Heart right ventricle (tissue), 16 donors: ENCODE data around the gene SFXN3. TPM values are rescaled to one million over a fixed set of nuclear protein-coding genes. Genes with fewer than 3 reads are reported as not detected.

Experiments used
- ATAC-seq, 8 donors: fragments of 200-7000 bp; cut with Tn5 transposase; one replicate each; pipeline ENCODE4 v1.9.1; 2020; ENCODE audit warnings: mild to moderate bottlenecking in 8 of 8, moderate library complexity in 8 of 8, moderate number of reproducible peaks in 1 of 8
- DNase-seq, 2 donors: peaks; one replicate each; pipeline ENCODE4 v3.0.0-alpha.2; 2020
- H3K27ac ChIP-seq, 10 donors: fragments of 200-600 bp; sonication (generic) in 2 of 10; one replicate each; pipeline versions ENCODE4 v1.5.0 to v1.8.0; 2020 to 2022; ENCODE audit warnings: mild to moderate bottlenecking in 3 of 10
- H3K27me3 ChIP-seq, 7 donors: fragments of 200-600 bp; one replicate each; pipeline ENCODE4 v1.8.0; 2021 to 2022; ENCODE audit warnings: mild to moderate bottlenecking in 2 of 7
- H3K36me3 ChIP-seq, 9 donors: fragments of 200-600 bp; sonication (generic) in 1 of 9; one replicate each; pipeline versions ENCODE4 v1.5.0 to v1.8.0; 2020 to 2022; ENCODE audit warnings: mild to moderate bottlenecking in 2 of 9
- H3K4me1 ChIP-seq, 9 donors: fragments of 200-600 bp; sonication (generic) in 1 of 9; one replicate each; pipeline versions ENCODE4 v1.5.0 to v1.8.0; 2020 to 2022; ENCODE audit warnings: mild to moderate bottlenecking in 4 of 9
- H3K4me3 ChIP-seq, 10 donors: fragments of 200-600 bp; sonication (generic) in 2 of 10; one replicate each; pipeline versions ENCODE4 v1.5.0 to v1.8.0; 2020 to 2022; ENCODE audit warnings: mild to moderate bottlenecking in 7 of 10, moderate library complexity in 2 of 10
- H3K9me3 ChIP-seq, 11 donors: fragments of 200-600 bp in 10 of 11; sonication (generic) in 2 of 11; one replicate each; pipeline versions ENCODE4 v1.5.0 to v1.8.0; 2013 to 2022; ENCODE audit warnings: mild to moderate bottlenecking in 2 of 11, control low read depth in 1 of 11, moderate library complexity in 1 of 11
- WGBS, 2 donors: extraction: QIAGEN DNeasy Blood & Tissue Kit; methylation state at CpG; one replicate each; pipeline ENCODE4 v1.1.7; 2013; ENCODE audit warnings: inconsistent platforms in 1 of 2; 5-methylcytosine and 5-hydroxymethylcytosine counted together
- intact Hi-C, 10 donors: fragments of 100-400 bp; cut with DNase I; formaldehyde crosslinking; loops; one replicate each; pipeline versions ENCODE4 v1.11.1 to v1.14.2; 2022
- polyA plus RNA-seq, 2 donors: library from polyadenylated mRNA; stranded (reverse); fragments of 200-250 nt; gene quantifications; one replicate each; pipeline ENCODE4 v1.2.3, GENCODE V29; 2013
- total RNA-seq, 10 donors: library from RNA; stranded (reverse); fragmentation: NEBNext Ultra II Directional in 3 of 10; extraction: Animal tissue kit (Norgen Biotek cat#: 25700) in 3 of 10; gene quantifications; one replicate each; pipeline versions ENCODE4 v1.2.1 to v1.2.4, GENCODE V29; 2021 to 2023
- TF ChIP-seq, protein P1 (sequence below), 9 donors: fragments of 200-600 bp; sonication (generic) in 2 of 9; IDR thresholded peaks; one replicate each; pipeline versions ENCODE4 v1.5.0 to v1.8.0; 2021 to 2022; ENCODE audit warnings: antibody characterized with exemption in 9 of 9, mild to moderate bottlenecking in 5 of 9, moderate library complexity in 1 of 9
- donor health status: Arrhythmogenic right ventricular cardiomyopathy.
- donor health status: ischemic (EF 13 %, LVEDD 7.1; RV severe dilation, severe dysfunction).
- donor health status: healthy with polysubstance abuse.
- donor health status: DM: no; HTN: yes; CAD: no.
- donor health status: DM: no; HTN: no; CAD: no.
- donor health status: ischemic (EF 25% LVEDD 6.9; RV normal size, moderate dysfunction).
- donor health status: ischemic (EF 25% LVEDD 5.7; RV mildly dilated, moderate dysfunction).
- donor health status: healthy.
- donor health status: DM: yes; HTN: yes; CAD: no.
- donor health status: Ischemic cardiomyopathy.
- donor health status: ischemic (EF 35%, LVEDD 5.7; RV mildly dilated, moderate dysfunction).
- donor health status: nonischemic (EF 11% LVEDD 7.7; RV severe dilation, severe dysfunction).
- donor health status: DM: yes; HTN: yes; CAD: no.
- donor health status: PGD.
- donor health status: ischemic (EF 29% LVEDD 5.4; RV normal size, mild dysfunction).
- donor health status: nonischemic (EF 23%, LVEDD 6.1; RV moderate dilation, normal function).

Gene SFXN3
- total and polyA plus RNA-seq, 12 donors, result 8.4 to 25.7 (median 15.4) TPM

DNA sequence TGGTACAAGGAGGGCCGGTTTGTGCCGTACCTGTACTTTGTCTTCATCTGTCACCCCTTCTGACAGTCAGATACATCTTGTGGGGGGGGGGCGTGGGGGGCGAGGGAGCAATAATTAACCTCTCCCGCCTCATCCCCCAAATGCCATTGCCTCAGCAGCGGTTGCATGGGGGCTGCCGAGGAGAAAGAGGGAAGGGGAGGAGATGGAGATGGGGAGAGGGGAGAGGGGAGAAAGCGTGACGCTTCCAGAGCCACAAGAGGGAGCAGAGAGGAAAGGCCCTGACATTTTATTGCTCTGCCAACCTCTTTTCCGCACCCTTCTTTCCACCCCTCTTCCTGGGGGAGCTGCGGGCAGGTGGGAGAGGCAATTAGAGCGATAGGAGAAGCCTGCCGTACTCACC is 42.6 kb downstream of the SFXN3 start:
- intact Hi-C loops, result no loop called here

DNA sequence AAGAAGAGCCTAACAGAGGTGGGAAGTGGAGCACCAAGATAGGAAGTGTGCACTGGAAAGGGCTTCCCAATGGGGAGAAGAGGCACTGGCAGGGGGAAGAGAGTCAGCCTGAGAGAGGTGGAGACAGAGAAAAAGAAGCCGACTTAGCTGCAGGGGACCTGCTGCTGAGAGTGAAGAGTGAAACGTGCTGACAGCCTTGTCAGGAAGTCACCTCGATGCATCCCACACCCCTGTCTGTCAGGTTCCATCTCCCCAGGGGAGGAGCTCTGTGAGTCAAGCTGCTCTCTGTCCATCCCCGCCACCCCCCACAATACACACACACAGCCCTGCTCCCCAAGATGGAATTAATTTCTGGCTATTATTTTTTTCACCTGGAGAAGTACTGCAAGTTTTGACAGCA is 44.7 kb downstream of the SFXN3 start:
- no peak overlapping the region for H3K27ac ChIP-seq
- peaks cover 0 to 85% (median 76%) of the 10 kb centered on the region in 7 donors for H3K27me3 ChIP-seq
- WGBS, 2 donors, result 5 to 15% methylated on average over 4 of the region's 4 CpGs
- H3K36me3 ChIP-seq, result no peaks in the 10 kb centered on the region
- no peaks in the 10 kb centered on the region for H3K9me3 ChIP-seq
- ATAC-seq (no peak), DNase-seq (no peak)
- no peak overlapping the region for H3K4me3 ChIP-seq
- intact Hi-C loops, result no loop called here
- H3K4me1 ChIP-seq, result peaks cover 0 to 24% (median 10%) of the 10 kb centered on the region in 9 donors
- TF ChIP-seq, protein P1, sequence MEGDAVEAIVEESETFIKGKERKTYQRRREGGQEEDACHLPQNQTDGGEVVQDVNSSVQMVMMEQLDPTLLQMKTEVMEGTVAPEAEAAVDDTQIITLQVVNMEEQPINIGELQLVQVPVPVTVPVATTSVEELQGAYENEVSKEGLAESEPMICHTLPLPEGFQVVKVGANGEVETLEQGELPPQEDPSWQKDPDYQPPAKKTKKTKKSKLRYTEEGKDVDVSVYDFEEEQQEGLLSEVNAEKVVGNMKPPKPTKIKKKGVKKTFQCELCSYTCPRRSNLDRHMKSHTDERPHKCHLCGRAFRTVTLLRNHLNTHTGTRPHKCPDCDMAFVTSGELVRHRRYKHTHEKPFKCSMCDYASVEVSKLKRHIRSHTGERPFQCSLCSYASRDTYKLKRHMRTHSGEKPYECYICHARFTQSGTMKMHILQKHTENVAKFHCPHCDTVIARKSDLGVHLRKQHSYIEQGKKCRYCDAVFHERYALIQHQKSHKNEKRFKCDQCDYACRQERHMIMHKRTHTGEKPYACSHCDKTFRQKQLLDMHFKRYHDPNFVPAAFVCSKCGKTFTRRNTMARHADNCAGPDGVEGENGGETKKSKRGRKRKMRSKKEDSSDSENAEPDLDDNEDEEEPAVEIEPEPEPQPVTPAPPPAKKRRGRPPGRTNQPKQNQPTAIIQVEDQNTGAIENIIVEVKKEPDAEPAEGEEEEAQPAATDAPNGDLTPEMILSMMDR (IDR thresholded peaks at IDR 0.05), result no peak

More for the DNA sequence above, 42.6 kb downstream of the SFXN3 start:
- ATAC-seq (no peak), DNase-seq (no peak)
- peaks cover 0 to 32% (median 10%) of the 10 kb centered on the region in 9 donors for H3K4me1 ChIP-seq
- H3K27ac ChIP-seq, result no peak overlapping the region
- TF ChIP-seq, protein P1 (IDR thresholded peaks at IDR 0.05), result no peak
- H3K27me3 ChIP-seq, result peaks cover 0 to 71% (median 56%) of the 10 kb centered on the region in 7 donors
- H3K36me3 ChIP-seq, result no peaks in the 10 kb centered on the region
- 10 to 23% methylated on average over 13 of the region's 13 CpGs for WGBS, 2 donors
- no peak overlapping the region for H3K4me3 ChIP-seq
- no peaks in the 10 kb centered on the region for H3K9me3 ChIP-seq

DNA sequence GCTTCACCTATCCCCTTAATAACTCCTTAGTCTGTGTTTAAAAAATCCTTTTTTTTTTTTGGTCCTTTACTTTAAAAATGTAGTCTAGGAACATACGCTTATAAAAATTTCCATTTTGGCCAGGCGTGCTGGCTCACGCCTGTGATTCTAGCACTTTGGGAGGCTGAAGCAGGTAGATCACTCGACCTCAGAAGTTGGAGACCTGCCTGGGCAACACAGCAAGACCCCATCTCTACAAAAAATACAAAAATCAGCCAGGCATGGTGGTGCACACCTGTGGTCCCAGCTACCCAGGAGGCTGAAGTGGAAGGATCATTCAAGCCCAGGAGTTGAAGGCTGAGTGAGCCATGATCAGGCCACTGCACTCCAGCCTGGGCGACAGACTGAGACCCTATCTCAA is 45.6 kb downstream of the SFXN3 start:
- peaks cover 0 to 84% (median 80%) of the 10 kb centered on the region in 7 donors for H3K27me3 ChIP-seq
- no peak for DNase-seq

DNA sequence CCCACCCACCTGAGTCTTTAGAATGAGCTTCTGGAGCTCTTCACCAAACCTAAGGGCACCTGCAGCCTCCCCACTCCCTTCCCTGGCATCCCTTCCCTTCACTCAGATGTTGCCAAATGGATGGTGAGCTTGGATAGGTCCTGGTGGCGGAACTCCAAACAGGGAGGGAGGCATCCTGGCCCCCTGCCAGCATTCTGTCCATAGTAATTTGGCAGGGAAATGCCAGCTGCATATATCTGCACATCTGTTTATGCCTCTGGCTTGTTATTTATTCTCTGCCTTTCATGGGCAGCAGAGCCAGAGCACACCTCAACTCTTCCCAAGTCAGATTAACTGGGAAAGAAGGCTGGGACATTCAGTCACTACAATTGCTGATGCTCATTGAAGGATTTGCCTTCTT is 48.8 kb downstream of the SFXN3 start:
- H3K36me3 ChIP-seq, result no peaks in the 10 kb centered on the region
- H3K27ac ChIP-seq, result no peak overlapping the region
- H3K4me3 ChIP-seq, result no peak overlapping the region
- H3K4me1 ChIP-seq, result no peaks in the 10 kb centered on the region
- intact Hi-C loops, result no loop called here
- H3K9me3 ChIP-seq, result no peaks in the 10 kb centered on the region
- H3K27me3 ChIP-seq, result peaks cover 0 to 90% (median 74%) of the 10 kb centered on the region in 7 donors
- no peak for DNase-seq
- 81 to 87% methylated on average over 1 of the region's 1 CpG for WGBS, 2 donors
- TF ChIP-seq, protein P1 (IDR thresholded peaks at IDR 0.05), result no peak
- ATAC-seq, result no peak

More for the DNA sequence above, 45.6 kb downstream of the SFXN3 start:
- no peak overlapping the region for H3K4me3 ChIP-seq
- no peaks in the 10 kb centered on the region for H3K9me3 ChIP-seq
- ATAC-seq, result no peak
- no peaks in the 10 kb centered on the region for H3K36me3 ChIP-seq
- intact Hi-C loops, result no loop called here
- H3K4me1 ChIP-seq, result peaks cover 0 to 17% (median 8%) of the 10 kb centered on the region in 9 donors
- H3K27ac ChIP-seq, result no peak overlapping the region
- 79 to 84% methylated on average over 5 of the region's 5 CpGs for WGBS, 2 donors
- TF ChIP-seq, protein P1 (IDR thresholded peaks at IDR 0.05), result no peak
